Activated CD8-positive, alpha-beta memory T cell treated with anti-CD3 and anti-CD28 coated beads for 4 hours (primary cell): ENCODE data around the gene HSPG2.
"Not testable (repeated sequence)": the region's sequence is repeated elsewhere in the genome, so short reads cannot be mapped to it uniquely, and the experiment has no call there.

ENCODE experiments used
- DNase-seq, 2 donors: peaks; one replicate each; pipeline ENCODE4 v3.0.0-alpha.2; 2020; ENCODE audit warnings: low read depth in 2 of 2

The HSPG2 gene

DNA sequence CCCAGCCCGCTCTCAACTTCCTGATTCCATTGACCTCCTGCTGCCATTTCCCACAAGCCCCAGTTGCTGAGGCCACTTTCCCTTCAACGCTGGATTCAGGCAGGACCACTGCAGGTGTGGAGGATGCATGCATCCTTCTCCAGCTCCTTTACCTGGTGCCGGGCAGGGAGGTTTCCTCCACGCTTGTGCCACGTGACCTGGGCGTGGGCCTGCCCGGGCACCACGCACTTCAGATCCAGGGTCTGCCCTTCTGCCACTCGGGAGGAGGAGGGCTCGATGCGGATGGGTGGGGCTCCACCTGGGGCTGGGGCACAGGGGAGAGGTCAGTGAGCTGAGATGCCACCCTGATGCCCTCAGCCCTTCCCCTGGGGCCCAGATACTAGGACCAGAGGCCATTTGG lies 93.1 kb downstream of the HSPG2 start:
- DNase-seq, result no peak

DNA sequence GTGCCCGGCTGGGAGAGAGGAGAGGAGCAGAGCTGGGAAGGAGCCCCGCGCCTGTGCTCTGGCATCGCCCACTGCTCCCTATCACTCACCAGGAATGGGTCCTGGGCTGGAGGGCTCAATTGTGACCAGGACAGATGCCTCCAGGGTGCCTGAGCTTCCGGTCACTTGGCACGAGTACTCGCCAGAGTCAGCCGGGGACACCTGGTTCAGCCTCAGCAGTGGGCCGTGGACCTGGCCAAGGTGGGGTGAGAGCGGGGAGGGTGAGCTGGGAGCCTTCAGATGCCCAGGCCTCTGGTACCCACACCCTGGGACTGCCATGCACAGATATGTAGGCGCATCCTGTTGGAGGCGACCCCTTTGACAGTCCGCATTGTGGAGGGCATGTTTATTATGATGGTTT lies 93.9 kb downstream of the HSPG2 start:
- no peak for DNase-seq

- DNase-seq, result no peak
Observed at GRCh38 chr1:21842606-21843162, 94.4 kb downstream of the HSPG2 start.

GRCh38 chr1:21841852-21842466 lies 95.2 kb downstream of the HSPG2 start:
- no peak for DNase-seq

DNA sequence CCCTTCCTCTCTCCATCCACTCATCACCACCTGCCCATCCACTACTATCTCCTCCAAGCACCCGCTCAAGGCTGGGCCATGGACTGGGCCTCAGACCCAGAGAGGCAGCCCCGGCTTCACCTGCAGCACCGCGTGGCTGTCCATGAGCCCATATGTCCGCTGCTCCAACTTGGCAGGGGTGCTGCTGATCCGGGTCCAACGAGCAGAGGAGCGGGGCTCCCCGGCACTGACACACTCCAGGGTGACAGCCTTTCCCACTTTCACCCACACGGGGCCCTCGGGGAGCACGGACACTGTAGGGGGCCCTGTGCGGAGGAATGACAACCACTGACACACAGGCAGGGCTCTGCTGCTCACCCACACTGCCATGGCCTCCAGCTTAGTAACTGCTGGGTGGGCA lies 96.1 kb downstream of the HSPG2 start:
- no peak for DNase-seq

DNA sequence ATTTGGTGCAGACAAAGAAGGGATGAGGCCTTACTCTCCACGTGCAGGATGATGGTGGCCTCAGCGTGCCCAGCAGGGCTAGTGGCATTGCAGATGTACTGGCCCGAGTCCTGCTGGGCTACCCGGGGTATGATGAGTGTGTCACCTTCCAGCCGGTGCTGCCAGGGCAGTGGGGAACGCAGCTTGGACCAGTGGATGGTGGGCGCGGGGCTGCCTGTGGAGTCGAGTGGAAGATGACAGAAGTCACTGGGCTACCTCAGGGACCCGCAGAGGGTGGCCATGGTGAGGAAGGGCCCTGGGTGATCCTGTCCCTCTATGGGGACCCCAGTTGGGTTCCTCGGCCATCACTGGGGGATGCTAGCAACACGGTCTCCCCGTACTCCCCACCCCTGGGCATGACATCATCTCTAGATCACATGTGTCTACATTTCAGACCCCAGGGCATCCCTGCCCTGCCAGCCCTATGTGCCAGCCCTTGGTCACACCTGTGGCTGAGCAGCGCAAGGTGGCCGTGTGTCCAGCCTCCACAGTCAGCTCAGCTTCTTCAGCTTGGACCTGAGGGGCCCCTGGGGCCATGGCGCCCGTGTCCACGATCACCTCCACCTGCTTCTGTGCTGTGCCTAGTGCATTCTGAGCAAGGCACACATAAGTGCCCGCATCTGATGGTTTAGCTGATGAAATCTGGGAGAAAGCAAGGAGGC lies 97.6 kb downstream of the HSPG2 start:
- no peak for DNase-seq

DNA sequence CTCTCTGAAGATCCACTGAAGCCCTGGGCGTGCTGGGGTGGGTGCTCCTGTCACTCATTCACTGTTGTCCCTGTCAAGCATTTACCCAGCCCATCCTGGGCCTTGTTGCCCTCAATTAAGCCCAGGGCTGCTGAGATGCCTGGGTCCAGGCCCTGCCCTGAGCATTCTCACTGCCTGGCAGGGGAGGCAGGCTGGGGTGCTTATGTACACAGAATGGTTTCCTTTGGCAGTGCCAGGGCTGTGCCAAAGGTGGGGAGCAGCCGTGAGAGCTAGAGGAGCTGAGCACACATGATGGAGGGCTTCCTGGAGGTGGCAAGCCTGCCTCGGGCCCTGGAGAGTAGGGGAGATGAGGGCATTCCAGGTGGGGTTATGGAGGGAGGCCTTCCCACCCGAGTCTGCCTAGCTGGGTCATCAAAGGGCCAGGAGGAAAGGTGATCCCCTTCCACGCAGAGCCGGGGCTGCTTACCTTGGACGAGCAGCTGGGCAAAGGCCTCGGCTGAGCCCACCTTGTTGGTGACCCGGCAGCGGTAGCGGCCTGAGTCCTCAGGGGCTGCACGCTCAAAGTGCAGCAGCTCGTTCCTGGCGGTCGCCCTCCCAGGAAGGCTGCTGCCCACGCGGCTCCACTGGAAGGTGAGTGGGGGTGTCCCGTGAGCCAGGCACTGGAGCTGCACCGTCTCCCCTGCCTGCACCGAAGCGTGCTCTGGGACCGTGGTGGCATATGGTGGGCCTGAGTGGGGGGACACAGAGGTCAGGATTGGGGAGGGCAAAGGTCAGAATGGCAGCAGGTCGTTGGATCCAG lies 98.6 kb downstream of the HSPG2 start:
- DNase-seq, result no peak

- DNase-seq, result no peak
Observed at GRCh38 chr1:21837476-21837875, 99.6 kb downstream of the HSPG2 start.

DNA sequence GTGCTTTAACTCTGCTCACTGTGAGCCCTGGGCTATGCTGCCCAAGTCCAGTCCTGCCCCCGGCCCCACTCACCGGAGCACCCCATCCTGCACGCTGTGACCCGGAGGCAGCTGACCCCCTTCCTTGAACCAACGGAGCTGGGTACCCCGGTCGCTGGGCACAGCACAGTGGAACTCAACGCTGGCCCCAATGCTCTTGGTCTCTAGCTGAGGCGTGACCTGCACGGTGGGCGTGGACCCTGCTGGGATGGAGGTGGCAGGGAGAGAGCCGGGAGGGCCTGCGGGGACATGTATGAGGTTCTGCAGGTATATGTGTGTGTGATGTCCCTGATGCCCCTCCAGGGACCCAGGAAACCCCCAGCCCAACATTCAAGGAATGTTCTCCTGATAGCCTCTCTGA lies 100.4 kb downstream of the HSPG2 start:
- DNase-seq, result no peak

DNA sequence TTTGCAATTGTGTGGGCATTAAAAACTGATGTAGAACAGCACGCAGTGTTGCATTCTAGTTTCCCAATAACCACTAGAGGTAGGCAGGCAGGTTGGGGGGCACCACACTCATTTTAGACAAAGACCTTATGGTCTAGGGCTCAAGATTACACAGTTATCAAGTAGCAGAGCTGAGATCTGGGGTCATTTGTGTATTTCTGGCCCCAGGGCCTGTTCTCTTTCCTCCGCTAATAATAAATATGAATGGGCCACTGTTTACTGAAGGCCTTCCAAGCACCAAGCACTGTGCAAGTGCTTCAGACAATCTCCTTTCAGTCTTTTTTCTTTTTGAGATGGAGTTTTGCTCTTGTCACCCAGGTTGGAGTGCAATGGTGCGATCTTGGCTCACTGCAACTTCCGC lies 101.1 kb downstream of the HSPG2 start:
- DNase-seq, result no peak

- no peak for DNase-seq
Observed at GRCh38 chr1:21834666-21835065, 102.4 kb downstream of the HSPG2 start.

GRCh38 chr1:21834094-21834493 lies 103.0 kb downstream of the HSPG2 start:
- no peak for DNase-seq

DNA sequence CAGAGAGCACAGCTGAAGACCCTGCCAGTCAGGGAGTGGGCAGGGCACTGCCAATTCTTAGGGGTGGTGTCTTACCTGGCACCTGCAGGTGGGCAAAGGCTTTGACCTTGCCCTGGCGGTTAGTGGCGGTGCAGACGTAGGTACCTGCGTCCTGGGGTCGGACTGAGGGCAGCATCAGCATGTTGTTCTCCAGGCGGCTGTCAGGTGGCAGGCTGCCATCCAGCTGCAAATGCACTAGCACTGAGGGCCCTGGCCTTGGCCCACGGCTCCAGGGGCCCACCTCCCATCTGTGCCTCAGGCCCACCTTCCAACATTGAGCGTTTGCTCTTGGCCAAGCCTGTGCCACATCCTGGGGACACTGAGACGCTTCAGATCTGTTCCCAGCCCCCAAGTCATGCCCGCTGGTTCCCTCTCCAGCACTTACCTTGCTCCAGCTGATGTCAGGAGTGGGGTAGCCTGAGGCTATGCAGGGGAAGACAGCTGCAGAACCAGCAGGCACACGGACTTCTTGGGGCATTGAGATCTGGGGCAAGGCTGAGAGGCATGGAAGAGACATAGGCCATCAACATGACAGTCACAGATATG lies 103.6 kb downstream of the HSPG2 start:
- no peak for DNase-seq

GRCh38 chr1:21831454-21831970 lies 105.6 kb downstream of the HSPG2 start:
- no peak for DNase-seq

GRCh38 chr1:21830792-21831453 lies 106.2 kb downstream of the HSPG2 start:
- no peak for DNase-seq

GRCh38 chr1:21829294-21829693 lies 107.8 kb downstream of the HSPG2 start:
- no peak for DNase-seq

- no peak for DNase-seq
Observed at GRCh38 chr1:21828506-21829210, 108.5 kb downstream of the HSPG2 start.

DNA sequence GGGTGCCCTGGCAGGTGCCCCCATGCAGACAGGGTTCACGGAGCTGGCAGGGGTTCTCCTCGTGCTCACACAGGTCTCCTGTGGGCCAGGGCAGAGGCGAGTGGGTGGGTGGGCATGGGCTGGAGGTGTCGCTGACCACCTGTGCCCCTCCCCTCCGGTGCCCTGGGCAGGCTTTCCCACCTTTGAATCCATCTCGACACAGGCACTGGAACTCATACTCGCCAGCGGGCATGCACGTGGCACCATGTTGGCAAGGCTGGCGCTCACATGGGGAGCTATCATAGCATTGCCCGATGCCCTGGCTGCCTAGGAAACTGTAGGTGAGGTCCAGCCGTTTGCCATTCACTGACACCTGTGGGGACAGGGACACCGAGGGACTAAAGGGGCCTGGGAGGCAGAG lies 109.0 kb downstream of the HSPG2 start:
- DNase-seq, result no peak

DNA sequence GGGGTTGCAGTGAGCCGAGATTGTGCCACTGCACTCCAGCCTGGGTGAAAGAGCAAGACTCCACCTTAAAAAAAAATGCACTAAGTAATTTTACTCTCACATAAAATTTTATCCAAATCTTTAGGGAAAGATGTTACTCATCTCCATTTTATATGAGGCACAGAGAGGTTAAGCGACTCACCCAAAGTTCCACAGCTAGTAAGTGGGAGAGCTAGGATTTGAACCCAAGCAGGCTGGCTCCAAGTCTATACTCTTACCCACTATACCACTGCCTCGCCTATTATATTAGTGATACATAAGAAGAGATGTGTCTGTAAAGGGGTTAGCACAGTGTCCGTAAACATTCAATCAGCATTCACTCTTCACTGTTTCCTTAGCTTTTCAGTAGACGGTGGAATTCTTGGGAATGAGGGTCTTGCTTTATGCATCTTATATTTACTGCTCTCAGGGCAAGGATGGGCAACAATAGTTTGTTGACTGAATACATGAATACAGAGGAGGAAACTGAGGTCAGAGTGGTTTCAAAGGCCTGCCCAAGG lies 109.9 kb downstream of the HSPG2 start:
- DNase-seq, result no peak

GRCh38 chr1:21826694-21827093 lies 110.4 kb downstream of the HSPG2 start:
- not testable (repeated sequence) for DNase-seq

DNA sequence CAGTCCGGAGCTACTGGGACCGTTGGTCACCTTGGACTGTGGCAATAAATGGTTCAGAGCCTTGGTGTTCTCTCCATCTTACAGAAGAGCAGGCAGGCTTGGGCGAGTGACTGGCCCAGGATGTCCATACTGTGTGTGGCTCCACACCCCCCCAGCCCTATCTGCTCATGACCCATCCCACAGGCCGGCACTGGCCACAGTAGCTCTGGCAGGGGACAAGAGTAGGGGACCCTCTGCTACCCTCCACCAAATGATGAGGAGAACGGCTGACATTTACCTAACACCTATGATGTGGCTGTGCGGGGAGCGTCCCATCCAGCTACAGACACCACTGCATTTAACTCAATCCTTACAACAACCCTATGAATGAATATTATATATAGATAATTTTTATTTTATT lies 111.7 kb downstream of the HSPG2 start:
- no peak for DNase-seq
